Activated CD8-positive, alpha-beta memory T cell treated with anti-CD3 and anti-CD28 coated beads for 4 hours (primary cell): ENCODE results near the gene CCDC74A.
"Not testable (repeated sequence)": the region's sequence is repeated elsewhere in the genome, so short reads cannot be mapped to it uniquely, and the experiment has no call there.

Experiments
- DNase-seq, 2 donors: peaks; one replicate each; pipeline ENCODE4 v3.0.0-alpha.2; 2020; ENCODE audit warnings: low read depth in 2 of 2

Gene CCDC74A

GRCh38 chr2:131528981-131529863, 1.5 kb downstream of the CCDC74A start:
- not testable (repeated sequence) for DNase-seq

- DNase-seq, result not testable (repeated sequence)
Measured at GRCh38 chr2:131529864-131530445, 2.3 kb downstream of the CCDC74A start.

GRCh38 chr2:131530626-131531344, 3.1 kb downstream of the CCDC74A start:
- DNase-seq, result not testable (repeated sequence)

- DNase-seq, result not testable (repeated sequence)
Measured at GRCh38 chr2:131531547-131532185, 4.0 kb downstream of the CCDC74A start.

- not testable (repeated sequence) for DNase-seq
Measured at GRCh38 chr2:131532723-131533608, 5.3 kb downstream of the CCDC74A start.

GRCh38 chr2:131533609-131534316, 6.1 kb downstream of the CCDC74A start:
- not testable (repeated sequence) for DNase-seq

GRCh38 chr2:131534317-131534672, 6.6 kb downstream of the CCDC74A start:
- DNase-seq, result not testable (repeated sequence)

- DNase-seq, result not testable (repeated sequence)
Measured at GRCh38 chr2:131534965-131535364, 7.3 kb downstream of the CCDC74A start.

GRCh38 chr2:131535526-131535925, 7.8 kb downstream of the CCDC74A start:
- DNase-seq, result no peak

GRCh38 chr2:131535951-131536826, 8.5 kb downstream of the CCDC74A start:
- DNase-seq, result not testable (repeated sequence)

- not testable (repeated sequence) for DNase-seq
Measured at GRCh38 chr2:131536841-131537240, 9.2 kb downstream of the CCDC74A start.

- not testable (repeated sequence) for DNase-seq
Measured at GRCh38 chr2:131538856-131539255, 11.2 kb downstream of the CCDC74A start.

- no peak for DNase-seq
Measured at GRCh38 chr2:131542438-131543384, 15.0 kb downstream of the CCDC74A start.

GRCh38 chr2:131543385-131543891, 15.8 kb downstream of the CCDC74A start:
- no peak for DNase-seq

GRCh38 chr2:131544006-131544812, 16.5 kb downstream of the CCDC74A start:
- DNase-seq, result not testable (repeated sequence)

GRCh38 chr2:131544813-131545165, 17.1 kb downstream of the CCDC74A start:
- not testable (repeated sequence) for DNase-seq

- DNase-seq, result no peak
Measured at GRCh38 chr2:131552871-131553270, 25.2 kb downstream of the CCDC74A start.
